PC-3 (cell line): ENCODE data around the gene DNM2.
A peak's percentile ranks its signal among the peaks of the same experiment; 100 is the strongest.

Experiments
- EZH2 ChIP-seq: fragments of 300-600 bp; sonication (generic); IDR thresholded peaks from one replicate; pipeline ENCODE4 v1.6.1; 2017; ENCODE audit warnings: antibody characterized with exemption, mild to moderate bottlenecking, low read length; ENCODE audit not compliant: unreplicated experiment
- EZH2phosphoT487 ChIP-seq: fragments of 300-600 bp; sonication (generic); IDR thresholded peaks from 2 replicates; pipeline ENCODE4 v1.6.1; 2018; ENCODE audit warnings: mild to moderate bottlenecking, antibody characterized with exemption, low read length, borderline replicate concordance
- TF ChIP-seq, protein P1 (sequence below): fragments of 300-600 bp; sonication (generic); conservative IDR thresholded peaks from 2 replicates; pipeline ENCODE4 v1.5.1; 2017; ENCODE audit warnings: antibody characterized with exemption, low read depth, mild to moderate bottlenecking, low read length

DNA sequence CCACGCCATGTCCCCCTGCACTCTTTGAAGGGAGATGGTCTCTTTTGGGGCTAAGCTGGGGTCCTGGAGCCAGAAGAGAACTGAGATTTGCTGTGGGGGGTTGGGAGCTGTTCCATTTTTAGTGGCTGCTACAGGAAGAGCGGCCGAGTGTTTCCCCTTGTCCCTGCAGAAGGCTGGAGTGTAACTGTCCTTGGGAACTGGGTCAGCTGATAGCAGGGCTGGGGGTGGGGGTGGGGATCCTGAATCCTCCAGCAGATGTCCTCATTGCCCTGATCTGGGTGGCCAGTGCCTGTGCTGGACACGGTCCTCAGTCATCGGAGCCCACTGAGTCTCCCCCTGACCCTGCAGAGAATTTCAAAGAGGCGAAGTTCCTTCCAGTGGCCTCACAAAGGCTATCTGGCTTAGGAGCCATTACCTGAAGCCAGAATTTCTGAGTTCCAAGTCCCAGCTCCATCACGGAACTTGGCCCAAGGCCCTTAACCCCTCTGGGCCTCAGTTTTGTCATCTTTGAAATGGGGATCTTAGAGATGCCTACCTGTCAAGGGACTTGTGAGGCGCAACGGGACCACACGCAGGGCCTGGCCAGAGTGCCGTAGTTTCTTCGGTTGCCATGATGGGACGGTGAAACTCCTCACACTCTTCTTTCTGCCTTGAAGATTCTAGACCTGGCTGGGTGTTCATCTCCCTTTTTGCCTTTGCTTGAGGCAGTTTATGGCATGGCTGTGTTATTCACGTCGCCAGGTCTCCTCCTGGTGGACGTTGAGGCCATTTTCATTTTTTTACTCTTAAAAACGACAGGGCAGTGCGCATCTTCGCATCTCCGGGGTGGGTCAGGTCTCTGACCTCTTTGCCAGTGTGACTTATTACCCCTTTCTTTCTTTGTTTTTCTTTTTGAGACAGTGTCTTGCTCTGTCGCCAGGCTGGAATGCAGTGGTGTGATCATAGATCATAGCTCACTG lies 51.9 kb downstream of the DNM2 start:
- TF ChIP-seq, protein P1, sequence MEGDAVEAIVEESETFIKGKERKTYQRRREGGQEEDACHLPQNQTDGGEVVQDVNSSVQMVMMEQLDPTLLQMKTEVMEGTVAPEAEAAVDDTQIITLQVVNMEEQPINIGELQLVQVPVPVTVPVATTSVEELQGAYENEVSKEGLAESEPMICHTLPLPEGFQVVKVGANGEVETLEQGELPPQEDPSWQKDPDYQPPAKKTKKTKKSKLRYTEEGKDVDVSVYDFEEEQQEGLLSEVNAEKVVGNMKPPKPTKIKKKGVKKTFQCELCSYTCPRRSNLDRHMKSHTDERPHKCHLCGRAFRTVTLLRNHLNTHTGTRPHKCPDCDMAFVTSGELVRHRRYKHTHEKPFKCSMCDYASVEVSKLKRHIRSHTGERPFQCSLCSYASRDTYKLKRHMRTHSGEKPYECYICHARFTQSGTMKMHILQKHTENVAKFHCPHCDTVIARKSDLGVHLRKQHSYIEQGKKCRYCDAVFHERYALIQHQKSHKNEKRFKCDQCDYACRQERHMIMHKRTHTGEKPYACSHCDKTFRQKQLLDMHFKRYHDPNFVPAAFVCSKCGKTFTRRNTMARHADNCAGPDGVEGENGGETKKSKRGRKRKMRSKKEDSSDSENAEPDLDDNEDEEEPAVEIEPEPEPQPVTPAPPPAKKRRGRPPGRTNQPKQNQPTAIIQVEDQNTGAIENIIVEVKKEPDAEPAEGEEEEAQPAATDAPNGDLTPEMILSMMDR: peak; percentile 50; the same call in 1 of the 2 replicates
- TF ChIP-seq EZH2: no peak
- TF ChIP-seq EZH2phosphoT487: no peak
